ENCODE measurements around the gene URM1.
"Not testable (repeated sequence)": the region's sequence is repeated elsewhere in the genome, so short reads cannot be mapped to it uniquely, and the experiment has no call there.

Gene URM1

DNA sequence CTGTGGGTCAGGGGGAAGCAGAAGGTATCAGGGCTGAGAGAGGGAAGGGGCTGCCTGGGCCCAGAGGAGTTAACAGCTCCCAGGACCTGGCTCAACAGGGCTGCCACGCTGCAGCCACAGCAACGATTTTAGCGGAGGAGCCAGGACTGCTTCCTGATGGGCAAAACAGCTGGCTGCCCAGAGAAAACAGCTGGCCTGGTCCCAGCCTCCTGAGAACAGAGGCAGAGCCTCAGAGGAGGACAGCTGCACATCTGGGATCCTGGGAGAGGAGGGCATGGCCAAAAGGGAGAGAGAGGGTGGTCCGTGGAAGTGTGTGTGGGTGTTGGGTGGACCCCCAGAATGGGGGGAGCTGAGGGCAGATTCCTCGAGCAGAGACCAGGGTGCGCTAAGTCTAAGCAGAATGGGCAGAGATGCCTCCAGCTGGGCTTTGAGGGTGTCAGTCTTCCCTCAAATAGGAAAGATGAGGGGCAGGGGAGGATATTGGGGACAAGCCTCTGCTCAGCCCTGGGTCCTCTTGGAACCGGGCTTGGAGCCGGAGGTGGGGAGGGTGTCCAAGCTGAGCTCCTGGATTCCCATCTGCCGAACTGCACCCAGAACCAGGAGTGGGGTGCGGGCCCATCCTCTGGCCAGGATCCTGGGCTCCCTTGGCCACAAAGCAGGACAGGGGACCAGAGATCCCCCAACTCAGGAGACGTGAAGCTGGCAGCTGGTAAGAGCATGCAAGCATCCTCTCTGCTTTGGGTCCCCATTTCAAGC, 40.4 kb downstream of the URM1 start:
- no peak for FAIRE-seq

DNA sequence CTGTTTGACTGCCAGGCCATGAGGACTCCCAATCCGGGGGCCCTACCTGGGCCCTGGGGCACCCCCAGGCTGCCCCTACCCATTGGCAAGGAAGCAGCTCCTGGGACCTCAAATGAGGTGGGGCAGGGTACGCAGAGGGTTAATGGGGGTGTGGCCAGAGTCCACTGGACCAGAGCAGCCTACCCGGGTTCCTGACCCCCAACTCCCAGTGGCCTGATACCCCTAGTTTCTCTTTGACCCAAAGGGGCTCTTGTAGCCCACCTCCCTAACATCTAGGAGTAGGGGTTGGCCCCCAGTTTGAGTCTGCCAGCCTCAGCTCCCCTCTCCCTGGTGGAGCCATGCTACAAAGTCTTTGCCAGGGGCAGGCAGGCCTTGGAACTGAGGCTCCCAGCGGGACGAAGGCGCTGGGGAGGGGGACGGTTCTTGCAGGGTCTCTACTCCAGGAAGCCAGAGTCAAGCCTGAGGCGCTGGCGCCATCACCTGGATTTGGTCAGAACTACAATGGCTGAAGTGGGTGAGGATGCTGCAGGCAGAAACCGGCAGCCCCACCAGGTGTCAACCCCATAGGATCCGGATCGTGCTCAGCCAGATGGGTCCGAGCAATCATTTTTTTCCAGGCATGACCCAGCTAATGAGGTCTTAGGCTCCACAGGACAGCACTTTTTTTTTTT, 41.1 kb downstream of the URM1 start:
- FAIRE-seq, result no peak

DNA sequence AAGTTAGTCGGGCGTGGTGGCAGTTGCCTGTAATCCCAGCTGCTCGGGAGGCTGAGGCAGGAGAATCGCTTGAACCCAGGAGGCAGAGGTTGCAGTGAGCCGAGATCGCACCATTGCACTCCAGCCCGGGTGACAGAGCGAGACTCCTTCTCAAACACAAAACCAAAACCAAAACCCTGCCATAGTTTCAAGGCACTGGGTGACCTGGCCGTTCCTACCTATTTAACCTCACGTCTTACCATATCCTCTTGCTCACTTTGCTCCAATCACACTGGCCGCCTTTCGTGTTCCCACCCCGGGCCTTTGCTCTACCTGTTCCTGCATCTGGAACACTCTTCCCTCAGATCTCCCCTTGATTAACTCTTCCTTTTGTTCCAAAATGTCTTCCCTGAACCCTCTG, 42.6 kb downstream of the URM1 start:
- not testable (repeated sequence) for FAIRE-seq

DNA sequence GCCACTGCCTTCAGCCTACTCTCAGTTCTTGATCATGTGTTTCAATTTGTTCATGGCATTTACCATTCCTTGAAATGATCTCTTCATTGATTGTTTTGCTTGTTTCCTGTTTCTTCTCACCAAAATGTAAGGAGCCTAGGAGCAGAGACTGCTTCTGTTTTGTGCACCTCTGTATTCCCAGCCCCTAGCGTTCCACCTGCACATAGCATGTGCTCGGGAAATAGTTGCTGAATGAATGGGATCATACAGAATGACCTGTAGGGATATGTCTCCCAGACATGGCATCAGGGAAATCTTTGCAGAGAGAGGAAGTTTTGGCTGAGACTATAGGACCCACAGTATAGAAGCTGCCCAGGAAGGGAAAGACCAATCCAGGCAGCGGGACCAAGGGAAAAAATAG, 43.3 kb downstream of the URM1 start:
- no peak for FAIRE-seq

DNA sequence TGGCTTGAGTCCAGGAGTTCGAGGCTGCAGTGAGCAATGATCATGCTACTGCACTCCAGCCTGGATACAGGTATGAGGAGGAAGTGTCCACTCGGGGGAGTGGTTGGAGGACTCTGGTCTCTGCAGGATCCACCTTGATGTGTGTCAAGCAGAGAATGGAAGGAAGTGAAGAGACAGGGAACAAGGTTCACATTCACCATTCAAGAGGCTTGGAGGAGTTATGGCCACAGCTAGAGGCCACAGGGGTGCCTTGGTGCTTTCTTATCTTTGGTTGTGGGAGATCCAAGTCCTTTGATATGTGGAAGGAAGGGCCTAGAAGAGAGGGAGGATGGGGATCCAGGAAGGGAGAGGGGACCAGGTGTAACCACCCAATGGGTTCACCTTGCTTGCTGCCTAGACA, 44.1 kb downstream of the URM1 start:
- FAIRE-seq, result no peak

DNA sequence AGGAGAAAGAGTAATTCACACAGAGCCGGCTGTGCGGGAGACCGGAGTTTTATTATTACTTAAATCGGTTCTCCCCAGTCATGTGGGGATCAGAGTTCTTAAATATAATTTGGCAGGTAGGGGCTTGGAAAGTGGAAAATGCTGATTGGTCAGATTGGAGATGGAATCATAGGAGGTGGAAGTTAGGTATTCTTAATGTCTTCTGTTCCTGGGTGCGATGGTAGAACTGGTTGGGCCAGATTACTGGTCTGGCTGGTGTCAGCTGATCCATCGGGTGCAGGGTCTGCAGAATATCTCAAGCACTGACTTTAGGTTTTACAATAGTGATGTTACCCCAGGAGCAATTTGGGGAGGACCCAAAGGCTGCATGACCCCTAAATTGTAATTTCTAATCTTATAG, 44.8 kb downstream of the URM1 start:
- FAIRE-seq, result no peak

DNA sequence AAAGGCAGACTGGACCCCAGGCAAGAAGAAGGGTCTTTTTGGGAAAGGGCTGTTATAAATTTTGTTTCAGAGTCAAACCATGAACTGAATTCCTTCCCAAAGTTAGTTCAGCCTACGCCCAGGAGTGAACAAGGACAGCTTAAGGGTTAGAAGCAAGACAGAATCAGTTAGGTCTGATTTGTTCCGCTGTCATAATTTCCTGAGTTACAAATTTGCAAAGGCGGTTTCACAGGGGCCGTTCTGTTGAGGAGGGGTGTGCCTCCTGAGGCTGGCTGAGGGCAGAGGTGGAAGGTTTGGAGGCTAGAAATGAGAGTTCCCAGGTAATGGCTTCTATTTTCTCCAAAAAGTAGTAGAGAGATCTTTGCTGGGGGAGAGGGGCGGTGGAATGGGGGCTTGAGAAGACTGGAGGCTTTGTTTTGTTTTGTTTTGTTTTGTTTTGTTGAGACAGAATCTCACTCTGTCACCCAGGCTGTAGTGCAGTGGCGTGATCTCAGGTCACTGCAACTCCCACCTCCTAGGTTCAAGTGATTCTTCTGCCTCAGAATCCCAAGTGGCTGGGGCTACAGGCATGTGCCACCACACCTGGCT, 45.4 kb downstream of the URM1 start:
- no peak for FAIRE-seq

DNA sequence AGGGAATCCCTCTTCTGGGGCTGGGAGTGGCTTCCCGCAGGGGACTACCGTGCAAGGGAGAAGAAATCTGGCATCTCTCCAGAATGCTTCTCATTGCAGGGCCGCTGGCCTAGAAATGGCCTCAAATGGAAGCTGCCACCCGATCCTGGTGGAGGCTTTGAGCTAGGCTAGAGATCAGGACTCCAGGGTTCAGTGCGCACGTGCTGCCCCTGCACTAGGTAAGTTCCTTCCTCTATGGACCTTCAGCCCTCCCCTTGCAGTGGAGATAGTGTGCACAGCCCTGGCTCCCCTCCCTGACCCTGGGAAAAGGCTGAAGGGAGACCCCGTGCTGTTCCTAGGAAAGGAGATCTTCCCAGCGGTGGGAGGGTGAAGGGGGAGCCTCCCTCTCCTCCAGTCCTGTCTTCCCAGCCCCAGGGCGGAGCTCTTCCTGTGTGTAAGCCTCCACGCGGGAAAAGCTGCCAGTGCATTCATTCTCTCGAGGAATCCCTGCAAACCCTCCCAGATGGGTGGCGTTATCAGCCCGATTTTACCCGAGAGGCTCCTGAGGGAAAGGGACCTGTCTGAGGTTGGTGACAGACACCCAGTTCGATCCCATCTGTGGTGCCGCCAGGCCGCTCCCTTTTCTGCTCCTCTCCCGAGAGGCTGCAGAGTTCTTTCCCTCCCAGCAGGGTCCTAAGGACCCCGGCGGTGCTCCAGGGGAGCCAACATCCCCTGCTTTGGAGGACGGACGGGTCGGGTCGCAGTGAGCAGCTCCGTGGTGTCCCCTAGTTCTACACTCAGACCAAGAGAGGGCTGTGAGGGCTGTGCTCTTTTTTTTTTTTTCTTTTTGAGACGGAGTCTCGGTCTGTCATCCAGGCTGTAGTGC, 48.1 kb downstream of the URM1 start:
- no peak for FAIRE-seq

DNA sequence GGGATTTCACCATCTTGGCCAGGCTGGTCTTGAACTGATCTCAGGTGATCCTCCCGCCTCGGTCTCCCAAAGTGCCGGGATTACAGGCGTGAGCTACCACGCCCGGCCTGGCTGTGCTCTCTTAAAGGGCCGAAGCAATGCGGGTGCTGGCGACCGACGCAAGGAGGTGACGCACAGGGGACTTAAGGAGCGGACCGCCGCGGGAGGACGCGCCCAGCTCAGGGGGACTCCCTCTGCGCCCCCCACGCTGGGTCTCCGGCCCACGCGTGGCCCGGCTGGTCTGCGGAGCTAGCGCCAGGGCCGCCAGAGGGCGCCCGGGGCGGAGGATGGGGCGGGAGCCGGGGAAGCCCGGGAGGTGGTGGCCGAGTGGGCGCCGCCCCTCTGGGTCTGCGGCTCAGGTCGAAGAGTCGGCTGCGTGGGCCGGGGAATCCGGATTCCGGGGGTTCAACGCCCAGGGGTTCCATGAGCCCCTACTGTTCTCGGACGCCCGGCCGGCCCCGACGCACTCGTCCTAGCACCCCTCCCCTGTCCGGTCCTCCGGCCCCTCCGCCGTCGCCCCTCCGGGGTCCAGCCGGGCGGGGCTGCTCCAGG, 49.0 kb downstream of the URM1 start:
- no peak for FAIRE-seq

DNA sequence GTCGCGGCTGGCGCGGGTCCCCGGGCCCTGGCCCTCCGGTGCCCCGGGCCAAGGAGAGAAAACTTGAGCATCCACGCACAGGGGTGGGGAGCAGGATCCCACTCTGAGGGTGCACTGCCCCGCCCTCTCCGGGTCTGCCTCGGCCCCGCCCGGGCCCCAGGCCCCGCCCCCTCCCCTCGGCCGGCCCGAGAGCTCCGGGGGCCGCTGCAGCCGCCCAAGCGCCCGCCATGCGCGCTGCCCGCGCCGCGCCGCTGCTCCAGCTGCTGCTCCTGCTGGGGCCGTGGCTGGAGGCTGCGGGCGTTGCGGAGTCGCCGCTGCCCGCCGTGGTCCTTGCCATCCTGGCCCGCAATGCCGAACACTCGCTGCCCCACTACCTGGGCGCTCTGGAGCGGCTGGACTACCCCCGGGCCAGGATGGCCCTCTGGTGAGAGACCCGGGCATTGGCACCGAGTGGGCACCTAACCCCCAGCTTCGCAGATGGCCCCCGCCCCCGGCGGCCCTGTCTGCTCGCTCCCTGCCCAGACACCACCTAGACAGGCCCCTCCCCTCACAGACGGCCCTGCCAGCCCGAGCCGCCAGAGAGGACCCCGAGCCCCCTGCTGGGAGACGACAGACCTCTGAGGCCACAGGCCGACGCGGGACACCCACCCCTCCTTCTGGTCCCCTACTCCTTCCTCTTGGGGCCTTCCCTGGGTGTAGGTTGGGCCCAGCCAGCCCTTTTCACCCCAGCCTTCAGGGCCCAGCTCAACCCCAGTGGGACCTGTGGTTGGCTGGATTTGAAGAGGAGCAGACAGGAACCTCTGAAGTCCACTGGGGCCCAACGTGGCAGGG, 49.7 kb downstream of the URM1 start, which contains the start of gene CERCAM:
Gene CERCAM (plus strand): TSS at position 207 of the 831 bp plus-strand sequence. CDS start 21 bp downstream, at position 228.
- FAIRE-seq, result no peak

DNA sequence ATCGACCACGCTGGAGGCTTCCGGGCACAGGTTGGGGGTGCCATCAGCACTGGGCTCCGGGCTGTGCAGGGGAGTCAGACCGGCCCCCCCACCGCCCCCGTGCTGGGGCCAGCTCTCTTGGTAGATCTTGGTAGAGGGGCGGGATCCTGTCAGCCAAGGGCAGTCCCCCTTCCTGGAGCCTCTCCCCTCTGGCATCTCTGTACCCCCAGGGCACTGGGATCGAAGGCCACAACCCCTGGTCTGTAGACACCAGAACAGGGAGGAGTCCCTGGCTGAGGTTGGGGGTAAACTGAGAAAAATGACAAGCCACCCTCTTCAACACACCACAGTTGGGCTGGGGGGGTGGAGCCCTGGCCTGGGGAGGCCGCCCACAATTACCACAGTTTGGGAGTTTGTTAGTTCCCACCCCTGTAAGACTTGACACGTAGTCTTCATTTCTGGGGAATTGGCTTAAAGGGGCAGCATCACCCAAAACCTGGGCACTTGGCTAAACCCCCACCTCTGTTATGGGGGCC, 50.4 kb downstream of the URM1 start:
- FAIRE-seq, result no peak

DNA sequence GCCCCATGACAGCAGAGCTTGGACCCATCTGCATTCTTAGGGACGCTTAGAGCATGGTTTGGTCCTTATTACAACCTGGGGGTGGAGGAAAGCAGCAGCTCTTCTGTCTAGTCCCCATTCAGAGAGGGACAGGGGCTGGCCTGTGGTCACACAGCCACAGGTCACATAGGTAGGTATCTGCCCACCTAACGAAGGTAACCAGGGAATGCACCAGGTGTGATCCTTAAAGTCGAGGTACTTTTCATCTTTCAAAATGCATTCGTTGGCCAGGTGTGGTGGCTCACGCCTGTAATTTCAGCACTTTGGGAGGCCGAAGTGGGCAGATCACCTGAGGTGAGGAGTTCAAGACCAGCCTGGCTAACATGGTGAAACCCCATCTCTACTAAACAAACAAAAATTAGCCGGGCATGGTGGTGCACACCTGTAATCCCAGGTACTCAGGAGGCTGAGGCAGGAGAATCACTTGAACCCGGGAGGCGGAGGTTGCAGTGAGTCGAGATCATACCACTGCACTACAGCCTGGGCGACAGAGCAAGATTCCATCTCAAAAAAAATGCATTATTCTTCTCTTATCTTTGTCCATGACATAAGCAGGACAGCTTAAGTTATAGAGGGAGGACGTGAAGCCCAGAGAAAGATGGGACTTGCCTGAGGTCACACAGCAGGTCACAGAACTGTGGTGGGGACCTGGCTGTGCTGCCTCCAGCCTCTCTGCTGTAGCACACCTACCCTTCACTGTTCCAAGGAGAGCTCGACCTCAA, 51.0 kb downstream of the URM1 start:
- not testable (repeated sequence) for FAIRE-seq

DNA sequence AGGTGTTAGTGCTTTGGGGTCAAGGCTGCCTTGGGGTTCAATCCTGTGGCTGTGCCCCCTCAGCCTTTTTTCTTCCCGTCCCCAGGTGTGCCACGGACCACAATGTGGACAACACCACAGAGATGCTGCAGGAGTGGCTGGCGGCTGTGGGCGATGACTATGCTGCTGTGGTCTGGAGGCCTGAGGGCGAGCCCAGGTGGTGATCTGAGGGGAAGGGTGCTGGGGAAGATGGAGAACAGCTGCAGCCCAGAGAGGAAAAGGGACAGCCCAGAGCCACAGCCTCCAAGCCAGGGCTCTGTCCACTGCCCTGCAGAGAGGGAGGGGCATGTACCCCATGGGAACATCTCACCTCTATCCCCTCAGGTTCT, 51.6 kb downstream of the URM1 start:
- no peak for FAIRE-seq

DNA sequence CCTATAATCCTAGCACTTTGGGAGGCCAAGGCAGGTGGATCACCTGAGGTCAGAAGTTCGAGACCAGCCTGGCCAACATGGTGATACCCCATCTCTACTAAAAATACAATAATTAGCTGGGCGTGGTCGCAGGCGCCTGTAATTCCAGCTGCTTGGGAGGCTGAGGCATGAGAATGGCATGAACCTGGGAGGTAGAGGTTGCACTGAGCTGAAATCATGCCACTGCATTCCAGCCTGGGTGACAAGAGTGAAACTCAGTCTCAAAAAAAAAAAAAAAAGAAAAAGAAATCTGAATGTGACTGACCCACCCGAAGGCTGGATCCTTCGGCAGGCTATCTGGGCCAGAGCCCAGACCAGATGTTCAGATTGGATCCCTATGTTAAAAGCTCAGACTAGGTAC, 52.2 kb downstream of the URM1 start:
- not testable (repeated sequence) for FAIRE-seq

DNA sequence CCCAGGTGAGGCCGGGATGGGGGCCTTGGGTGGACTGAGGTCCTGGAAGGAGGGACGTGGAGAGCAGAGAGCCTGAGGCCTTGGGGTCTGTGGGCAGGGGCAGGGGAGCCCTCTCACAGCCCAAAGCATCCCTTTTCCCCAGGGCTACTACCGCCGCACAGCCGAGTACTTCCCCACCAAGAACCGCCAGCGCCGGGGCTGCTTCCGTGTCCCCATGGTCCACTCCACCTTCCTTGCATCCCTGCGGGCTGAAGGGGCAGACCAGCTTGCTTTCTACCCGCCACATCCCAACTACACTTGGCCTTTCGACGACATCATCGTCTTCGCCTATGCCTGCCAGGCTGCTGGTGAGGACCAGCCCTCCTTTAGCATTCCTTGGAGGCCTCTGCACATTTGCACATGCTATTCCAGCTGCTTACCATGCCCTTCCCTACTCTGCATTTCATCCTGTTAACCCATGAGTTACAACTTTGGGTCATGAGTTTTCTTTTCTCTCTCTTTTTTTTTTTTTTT, 53.1 kb downstream of the URM1 start:
- FAIRE-seq, result no peak

DNA sequence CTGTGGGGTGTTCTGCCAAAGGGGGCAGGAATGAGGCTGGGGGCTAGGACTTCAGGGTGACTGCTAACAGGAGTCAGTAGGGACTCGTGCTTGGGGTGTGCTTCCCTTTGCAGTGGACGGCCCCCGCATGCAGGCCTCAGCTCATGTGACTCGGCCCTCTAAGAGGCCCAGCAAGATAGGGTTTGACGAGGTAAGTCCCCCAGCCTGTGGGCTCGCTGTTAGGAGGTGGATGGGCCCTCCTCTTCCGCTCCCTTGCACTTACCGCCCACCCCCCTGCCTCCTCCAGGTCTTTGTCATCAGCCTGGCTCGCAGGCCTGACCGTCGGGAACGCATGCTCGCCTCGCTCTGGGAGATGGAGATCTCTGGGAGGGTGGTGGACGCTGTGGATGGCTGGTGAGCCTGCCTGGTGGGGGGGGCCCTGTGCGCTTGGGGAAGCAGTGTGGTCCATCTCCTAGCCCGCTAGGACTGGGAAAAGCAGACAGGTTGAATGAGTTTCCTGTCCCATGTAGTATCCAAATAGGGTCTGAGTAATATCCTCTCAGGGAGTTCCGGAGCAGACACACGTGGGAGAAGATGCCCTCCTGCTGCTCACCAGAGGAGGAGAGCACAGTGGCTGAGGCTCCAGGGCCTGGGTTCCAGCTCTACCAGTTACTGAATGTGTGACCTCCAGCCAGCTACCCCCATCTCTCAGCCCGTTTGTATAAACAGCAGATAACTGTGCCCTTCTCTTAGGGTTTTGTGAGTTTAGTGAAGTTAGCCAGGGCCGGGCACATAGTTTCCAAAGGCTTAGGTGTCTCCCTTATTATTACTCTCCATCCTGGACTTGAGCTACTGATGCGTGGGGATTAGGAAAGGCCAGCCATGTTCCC, 57.7 kb downstream of the URM1 start:
- FAIRE-seq, result no peak

DNA sequence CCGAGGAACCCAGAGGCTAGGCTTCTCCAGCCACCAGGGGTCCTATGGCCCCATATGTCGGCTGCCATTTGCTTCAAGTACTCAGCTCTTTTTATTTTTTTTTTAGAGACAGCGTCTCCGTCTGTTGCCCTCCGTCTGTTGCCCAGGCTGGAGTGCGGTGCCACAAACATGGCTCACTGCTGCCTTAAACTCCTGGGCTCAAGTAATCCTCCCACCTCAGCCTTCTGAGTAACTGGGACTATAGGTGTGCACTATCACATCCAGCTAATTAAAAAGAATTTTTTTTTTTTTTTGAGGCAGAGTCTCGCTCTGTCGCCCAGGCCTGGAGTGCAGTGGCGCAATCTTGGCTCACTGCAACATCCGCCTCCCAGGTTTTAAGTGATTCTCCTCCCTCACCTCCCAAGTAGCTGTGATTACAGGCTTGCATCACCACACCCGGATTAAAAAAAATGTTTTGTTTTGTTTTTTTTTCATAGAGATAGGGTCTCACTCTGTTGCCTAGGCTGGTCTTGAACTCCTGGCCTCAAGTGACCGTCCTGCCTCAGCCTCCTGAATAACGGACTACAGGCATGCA, 58.4 kb downstream of the URM1 start:
- no peak for FAIRE-seq

DNA sequence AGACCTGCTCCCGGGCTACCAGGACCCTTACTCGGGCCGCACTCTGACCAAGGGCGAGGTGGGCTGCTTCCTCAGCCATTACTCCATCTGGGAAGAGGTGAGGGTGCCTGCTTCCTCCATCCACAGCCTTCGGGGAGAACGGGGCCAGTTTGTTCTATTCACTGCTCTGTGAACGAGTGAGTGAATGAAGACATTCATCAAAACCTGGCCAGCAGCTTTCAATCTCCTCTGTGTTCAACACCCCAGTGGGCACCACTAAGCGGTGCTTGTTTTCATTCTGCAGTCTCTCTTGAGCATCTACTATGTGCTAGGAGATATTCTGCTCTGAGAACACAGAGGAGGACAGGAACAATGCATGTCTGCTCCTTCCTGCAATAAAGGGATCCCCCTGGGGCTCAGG, 60.0 kb downstream of the URM1 start:
- no peak for FAIRE-seq

DNA sequence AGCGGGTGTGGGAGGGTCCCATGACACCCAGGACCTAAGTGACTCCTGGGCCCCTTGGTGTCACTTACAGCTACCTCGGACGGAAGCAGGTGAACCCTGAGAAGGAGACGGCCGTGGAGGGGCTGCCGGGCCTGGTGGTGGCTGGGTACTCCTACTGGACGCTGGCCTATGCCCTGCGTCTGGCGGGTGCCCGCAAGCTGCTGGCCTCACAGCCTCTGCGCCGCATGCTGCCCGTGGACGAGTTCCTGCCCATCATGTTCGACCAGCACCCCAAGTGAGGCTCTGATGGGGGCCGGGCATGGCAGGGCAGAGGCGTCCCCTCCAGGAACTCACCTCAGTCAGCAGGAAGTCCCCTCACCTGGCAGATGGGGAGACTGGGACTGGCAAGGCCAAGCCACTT, 63.2 kb downstream of the URM1 start:
- no peak for FAIRE-seq
